ENCODE results near the gene NTRK3.

GRCh38 chr15:88139936-88140335 lies 116.6 kb downstream of the NTRK3 start:
- TF ChIP-seq GATA3 (IDR thresholded peaks at IDR 0.05; ENCODE audit: low read depth, low read length) (no peak), GATA2 (IDR thresholded peaks at IDR 0.05; ENCODE audit: low read depth, low read length) (no peak)

Data from SH-SY5Y (cell line).